HL-60 (cell line): ENCODE results near the gene ATG16L1.

Experiments used
- DNase-seq, 2 experiments: peaks; one replicate each; pipeline ENCODE4 v3.0.0-alpha.2; 2010 to 2020; ENCODE audit warnings: low read depth in 1 of 2, low spot score in 1 of 2
- H3K27ac ChIP-seq: fragments of 250-450 bp; sonication (Bioruptor Pico); replicated peaks from 2 replicates; pipeline ENCODE4 v1.5.1; 2020; ENCODE audit warnings: mild to moderate bottlenecking, moderate library complexity
- H3K27me3 ChIP-seq: fragments of 250-450 bp; sonication (Bioruptor Pico); 2 replicates; pipeline ENCODE4 v1.5.1; 2021; ENCODE audit warnings: mild to moderate bottlenecking, moderate library complexity; ENCODE audit not compliant: insufficient read depth, poor library complexity, severe bottlenecking
- H3K4me3 ChIP-seq: replicated peaks from 2 replicates; pipeline ENCODE4 v1.5.1; 2011; ENCODE audit warnings: mild to moderate bottlenecking, control low read depth, low read length; ENCODE audit not compliant: insufficient read depth
- GABPA ChIP-seq: IDR thresholded peaks from 2 replicates; pipeline ENCODE4 v1.6.1; 2012; ENCODE audit warnings: low read depth
- POLR2AphosphoS5 ChIP-seq: IDR thresholded peaks from 2 replicates; pipeline ENCODE4 v1.6.1; 2012; ENCODE audit warnings: low read depth
- SPI1 ChIP-seq: IDR thresholded peaks from 2 replicates; pipeline ENCODE4 v1.6.1; 2012; ENCODE audit warnings: low read depth, mild to moderate bottlenecking, borderline replicate concordance
- TF ChIP-seq, protein P1 (sequence below): IDR thresholded peaks from 2 replicates; pipeline ENCODE4 v1.6.1; 2012; ENCODE audit warnings: low read depth; ENCODE audit not compliant: insufficient replicate concordance
- TF ChIP-seq, protein P2 (sequence below): IDR thresholded peaks from one replicate; pipeline ENCODE4 v1.5.1; 2011; ENCODE audit warnings: low read length, control low read depth, inconsistent platforms; ENCODE audit not compliant: insufficient read depth

ATG16L1 gene

DNA sequence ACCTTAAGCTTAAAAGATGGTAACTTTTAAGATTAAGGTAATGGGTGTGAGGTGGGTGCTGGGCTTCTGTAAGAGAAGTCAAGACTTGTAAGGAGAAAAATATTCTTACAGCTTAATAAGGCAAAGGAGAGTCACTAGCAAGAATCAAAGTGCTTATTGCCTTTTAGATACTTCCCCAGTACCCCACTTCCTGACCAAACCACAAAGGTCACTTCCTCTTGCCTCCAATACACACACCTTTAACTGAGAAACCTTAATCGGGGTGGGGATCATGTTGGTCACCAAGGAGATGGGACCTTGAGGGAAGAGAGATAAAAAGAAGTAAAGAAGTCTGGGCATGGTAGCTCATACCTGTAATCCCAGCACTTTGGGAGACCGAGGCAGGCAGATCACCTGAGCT lies 10.6 kb upstream of the ATG16L1 start:
- TF ChIP-seq GABPA (no peak), SPI1 (peak; percentile 71; the same call in 1 of the 2 replicates)
- Histone ChIP-seq H3K4me3 (no peak overlapping the region), H3K27ac (peak overlapping the region; percentile 16; the same call in 1 of the 2 replicates), H3K27me3 (no peaks in the 10 kb centered on the region)
- peak in 1 of 2 experiments; percentile 58 for DNase-seq

DNA sequence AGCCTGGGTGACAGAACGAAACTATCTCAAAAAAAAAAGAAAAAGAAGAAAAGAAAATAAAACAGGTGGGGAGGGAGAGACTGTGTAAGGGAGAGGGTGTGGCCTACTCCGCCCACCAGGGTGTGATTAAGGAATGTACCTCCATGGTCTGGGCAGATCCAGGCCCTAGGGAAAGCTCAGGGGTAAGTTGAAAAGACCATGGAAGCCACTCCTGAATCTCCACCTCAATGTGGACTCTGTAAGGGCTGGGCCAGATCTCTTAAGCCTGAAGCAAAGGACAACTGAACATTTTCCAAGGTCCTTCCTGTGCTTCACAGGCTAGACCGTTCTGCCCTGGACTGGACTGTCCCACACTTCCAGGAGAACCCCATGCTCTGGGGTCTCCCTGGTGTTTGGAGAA lies 9.7 kb upstream of the ATG16L1 start:
- Histone ChIP-seq H3K4me3 (no peak overlapping the region), H3K27me3 (no peaks in the 10 kb centered on the region), H3K27ac (no peak overlapping the region; the same call in 1 of the 2 replicates)
- DNase-seq = no peak
- TF ChIP-seq, protein P1, sequence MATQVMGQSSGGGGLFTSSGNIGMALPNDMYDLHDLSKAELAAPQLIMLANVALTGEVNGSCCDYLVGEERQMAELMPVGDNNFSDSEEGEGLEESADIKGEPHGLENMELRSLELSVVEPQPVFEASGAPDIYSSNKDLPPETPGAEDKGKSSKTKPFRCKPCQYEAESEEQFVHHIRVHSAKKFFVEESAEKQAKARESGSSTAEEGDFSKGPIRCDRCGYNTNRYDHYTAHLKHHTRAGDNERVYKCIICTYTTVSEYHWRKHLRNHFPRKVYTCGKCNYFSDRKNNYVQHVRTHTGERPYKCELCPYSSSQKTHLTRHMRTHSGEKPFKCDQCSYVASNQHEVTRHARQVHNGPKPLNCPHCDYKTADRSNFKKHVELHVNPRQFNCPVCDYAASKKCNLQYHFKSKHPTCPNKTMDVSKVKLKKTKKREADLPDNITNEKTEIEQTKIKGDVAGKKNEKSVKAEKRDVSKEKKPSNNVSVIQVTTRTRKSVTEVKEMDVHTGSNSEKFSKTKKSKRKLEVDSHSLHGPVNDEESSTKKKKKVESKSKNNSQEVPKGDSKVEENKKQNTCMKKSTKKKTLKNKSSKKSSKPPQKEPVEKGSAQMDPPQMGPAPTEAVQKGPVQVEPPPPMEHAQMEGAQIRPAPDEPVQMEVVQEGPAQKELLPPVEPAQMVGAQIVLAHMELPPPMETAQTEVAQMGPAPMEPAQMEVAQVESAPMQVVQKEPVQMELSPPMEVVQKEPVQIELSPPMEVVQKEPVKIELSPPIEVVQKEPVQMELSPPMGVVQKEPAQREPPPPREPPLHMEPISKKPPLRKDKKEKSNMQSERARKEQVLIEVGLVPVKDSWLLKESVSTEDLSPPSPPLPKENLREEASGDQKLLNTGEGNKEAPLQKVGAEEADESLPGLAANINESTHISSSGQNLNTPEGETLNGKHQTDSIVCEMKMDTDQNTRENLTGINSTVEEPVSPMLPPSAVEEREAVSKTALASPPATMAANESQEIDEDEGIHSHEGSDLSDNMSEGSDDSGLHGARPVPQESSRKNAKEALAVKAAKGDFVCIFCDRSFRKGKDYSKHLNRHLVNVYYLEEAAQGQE = no peak
- no peak for TF ChIP-seq GABPA
- TF ChIP-seq, protein P2, sequence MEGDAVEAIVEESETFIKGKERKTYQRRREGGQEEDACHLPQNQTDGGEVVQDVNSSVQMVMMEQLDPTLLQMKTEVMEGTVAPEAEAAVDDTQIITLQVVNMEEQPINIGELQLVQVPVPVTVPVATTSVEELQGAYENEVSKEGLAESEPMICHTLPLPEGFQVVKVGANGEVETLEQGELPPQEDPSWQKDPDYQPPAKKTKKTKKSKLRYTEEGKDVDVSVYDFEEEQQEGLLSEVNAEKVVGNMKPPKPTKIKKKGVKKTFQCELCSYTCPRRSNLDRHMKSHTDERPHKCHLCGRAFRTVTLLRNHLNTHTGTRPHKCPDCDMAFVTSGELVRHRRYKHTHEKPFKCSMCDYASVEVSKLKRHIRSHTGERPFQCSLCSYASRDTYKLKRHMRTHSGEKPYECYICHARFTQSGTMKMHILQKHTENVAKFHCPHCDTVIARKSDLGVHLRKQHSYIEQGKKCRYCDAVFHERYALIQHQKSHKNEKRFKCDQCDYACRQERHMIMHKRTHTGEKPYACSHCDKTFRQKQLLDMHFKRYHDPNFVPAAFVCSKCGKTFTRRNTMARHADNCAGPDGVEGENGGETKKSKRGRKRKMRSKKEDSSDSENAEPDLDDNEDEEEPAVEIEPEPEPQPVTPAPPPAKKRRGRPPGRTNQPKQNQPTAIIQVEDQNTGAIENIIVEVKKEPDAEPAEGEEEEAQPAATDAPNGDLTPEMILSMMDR = no peak
- TF ChIP-seq SPI1 = no peak
- TF ChIP-seq POLR2AphosphoS5 = no peak

DNA sequence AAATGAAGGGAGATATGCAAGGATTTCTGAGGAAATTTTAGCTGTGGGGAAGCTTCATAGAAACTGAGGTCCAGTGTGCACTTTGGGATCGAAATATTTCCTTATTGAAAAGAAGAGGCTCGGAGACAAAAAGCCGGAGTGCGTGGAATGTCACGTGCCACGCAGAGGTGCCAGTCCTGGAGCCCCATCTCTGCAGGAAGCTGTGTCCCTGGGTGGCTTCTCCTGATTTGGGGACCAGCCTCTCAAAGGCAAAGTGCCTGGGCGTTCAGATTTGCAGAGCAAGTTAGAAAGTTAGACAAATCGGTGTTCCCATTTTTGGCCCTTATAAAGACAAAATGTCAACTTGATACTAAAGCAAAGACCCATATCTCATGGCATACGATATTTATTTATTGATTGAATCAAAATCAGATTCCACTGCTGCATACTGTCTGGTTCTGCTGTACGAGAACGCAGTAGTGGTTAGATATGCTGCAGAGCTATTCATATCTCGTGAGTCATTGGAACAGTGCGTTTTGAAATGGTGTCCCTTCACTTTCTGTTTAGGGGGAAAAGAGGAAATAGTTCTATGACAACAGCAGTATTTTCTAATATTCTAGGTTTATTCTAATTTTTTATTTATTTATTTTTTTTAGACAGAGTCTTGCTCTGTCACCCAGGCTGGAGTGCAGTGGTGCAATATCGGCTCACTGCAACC lies 9.1 kb upstream of the ATG16L1 start:
- peak overlapping the region; percentile 55 for H3K27ac ChIP-seq
- no peaks in the 10 kb centered on the region for H3K27me3 ChIP-seq
- TF ChIP-seq SPI1 (no peak), GABPA (no peak), POLR2AphosphoS5 (no peak)
- TF ChIP-seq, protein P2 = no peak
- TF ChIP-seq, protein P1 = no peak
- no peak overlapping the region for H3K4me3 ChIP-seq
- peak in 1 of 2 experiments; percentile 74 for DNase-seq

DNA sequence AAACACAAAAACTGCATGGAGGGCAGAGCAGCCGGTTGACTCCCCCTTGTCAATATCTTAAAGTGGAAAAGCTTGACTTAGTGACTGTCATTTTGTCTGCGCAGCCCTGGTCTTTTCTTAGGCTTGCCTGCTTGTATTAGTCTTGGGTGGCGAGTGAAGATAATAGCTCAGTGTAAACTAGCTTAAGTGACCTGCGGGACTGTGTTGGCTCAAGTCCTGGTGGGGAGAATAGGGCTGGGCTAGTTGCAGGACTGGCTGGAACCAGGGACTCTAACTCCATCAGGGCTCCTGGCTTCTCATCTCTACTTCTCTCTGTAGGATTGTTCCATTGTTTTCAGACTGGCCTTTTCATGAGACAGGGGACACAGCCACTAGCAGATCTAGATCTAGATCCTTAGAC lies 8.1 kb upstream of the ATG16L1 start:
- TF ChIP-seq, protein P2 = no peak
- TF ChIP-seq, protein P1 = no peak
- TF ChIP-seq POLR2AphosphoS5 (no peak), GABPA (no peak), SPI1 (no peak)
- Histone ChIP-seq H3K4me3 (no peak overlapping the region), H3K27me3 (no peaks in the 10 kb centered on the region), H3K27ac (no peak overlapping the region; the same call in 1 of the 2 replicates)
- DNase-seq = no peak
